Stimulated activated CD4-positive, alpha-beta T cell treated with anti-CD3 and anti-CD28 coated beads, Interleukin-4, amount 100 ng/mL, for 48 hours (primary cell): ENCODE data around the gene ZGPAT.
A peak's percentile ranks its signal among the peaks of the same experiment; 100 is the strongest.

Experiments used
- DNase-seq, 2 donors: peaks; one replicate each; pipeline ENCODE4 v3.0.0-alpha.2; 2020; ENCODE audit warnings: low read depth in 2 of 2

The ZGPAT gene

DNA sequence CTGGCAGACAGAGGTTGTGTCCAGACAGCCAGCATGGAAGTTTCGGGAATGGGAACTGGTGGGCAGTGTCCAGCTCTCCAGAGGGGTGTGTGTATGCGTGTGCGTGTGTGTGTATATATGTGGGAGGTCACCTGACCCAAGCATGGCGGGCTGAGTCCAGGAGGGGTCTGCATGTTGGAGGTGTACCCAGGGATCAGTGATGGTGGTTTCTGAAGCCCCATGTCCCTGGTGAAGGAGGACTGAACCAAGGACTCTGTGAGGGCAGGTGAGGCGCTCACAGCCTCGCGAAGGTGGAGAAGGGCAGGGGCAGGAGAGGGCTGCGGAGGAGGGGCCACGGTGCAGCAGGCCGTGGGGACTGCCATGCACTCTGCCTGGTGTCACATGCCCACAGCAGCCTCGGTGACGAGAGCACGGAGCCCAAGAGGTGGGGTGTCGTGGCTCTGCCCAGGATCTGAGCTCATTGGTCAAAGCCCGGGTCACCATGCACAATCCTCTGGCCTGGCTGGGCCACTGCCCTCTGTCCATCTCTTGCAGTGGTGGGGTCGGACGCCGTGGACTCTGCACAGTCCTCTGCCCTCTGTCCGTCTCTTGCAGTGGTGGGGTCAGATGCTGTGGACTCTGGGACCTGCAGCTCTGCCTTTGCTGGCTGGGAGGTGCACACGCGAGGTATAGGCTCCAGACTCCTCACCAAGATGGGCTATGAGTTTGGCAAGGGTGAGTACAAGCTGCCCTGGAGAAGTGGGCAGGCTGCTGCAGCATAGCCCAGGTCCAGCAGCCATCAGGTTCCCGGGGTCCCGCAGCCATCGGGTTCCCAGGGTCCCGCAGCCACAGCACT, 26.5 kb downstream of the ZGPAT start:
- DNase-seq = no peak

DNA sequence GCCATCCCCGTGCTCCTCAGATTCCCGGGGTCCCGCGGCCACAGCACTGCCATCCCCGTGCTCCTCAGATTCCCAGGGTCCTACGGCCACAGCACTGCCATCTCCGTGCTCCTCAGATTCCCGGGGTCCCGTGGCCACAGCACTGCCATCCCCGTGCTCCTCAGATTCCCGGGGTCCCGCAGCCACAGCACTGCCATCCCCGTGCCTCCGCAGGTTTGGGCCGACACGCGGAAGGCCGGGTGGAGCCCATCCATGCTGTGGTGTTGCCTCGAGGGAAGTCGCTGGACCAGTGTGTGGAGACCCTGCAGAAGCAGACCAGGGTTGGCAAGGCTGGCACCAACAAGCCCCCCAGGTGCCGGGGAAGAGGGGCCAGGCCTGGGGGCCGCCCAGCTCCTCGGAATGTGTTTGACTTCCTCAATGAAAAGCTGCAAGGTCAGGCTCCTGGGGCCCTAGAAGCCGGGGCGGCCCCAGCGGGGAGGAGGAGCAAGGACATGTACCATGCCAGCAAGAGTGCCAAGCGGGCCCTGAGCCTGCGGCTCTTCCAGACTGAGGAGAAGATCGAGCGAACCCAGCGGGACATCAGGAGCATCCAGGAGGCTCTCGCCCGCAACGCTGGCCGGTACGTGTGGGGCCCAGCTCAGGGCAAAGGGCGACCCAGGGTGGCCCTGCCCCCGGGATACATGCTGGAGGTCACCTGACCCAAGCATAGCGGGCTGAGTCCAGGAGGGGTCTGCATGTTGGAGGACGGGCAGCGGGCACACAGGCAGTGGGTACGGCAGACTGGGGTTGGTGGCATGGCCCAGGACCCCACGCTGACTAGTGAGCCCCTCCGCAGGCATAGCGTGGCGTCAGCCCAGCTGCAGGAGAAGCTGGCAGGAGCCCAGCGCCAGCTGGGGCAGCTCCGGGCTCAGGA, 27.4 kb downstream of the ZGPAT start:
- DNase-seq = no peak

DNA sequence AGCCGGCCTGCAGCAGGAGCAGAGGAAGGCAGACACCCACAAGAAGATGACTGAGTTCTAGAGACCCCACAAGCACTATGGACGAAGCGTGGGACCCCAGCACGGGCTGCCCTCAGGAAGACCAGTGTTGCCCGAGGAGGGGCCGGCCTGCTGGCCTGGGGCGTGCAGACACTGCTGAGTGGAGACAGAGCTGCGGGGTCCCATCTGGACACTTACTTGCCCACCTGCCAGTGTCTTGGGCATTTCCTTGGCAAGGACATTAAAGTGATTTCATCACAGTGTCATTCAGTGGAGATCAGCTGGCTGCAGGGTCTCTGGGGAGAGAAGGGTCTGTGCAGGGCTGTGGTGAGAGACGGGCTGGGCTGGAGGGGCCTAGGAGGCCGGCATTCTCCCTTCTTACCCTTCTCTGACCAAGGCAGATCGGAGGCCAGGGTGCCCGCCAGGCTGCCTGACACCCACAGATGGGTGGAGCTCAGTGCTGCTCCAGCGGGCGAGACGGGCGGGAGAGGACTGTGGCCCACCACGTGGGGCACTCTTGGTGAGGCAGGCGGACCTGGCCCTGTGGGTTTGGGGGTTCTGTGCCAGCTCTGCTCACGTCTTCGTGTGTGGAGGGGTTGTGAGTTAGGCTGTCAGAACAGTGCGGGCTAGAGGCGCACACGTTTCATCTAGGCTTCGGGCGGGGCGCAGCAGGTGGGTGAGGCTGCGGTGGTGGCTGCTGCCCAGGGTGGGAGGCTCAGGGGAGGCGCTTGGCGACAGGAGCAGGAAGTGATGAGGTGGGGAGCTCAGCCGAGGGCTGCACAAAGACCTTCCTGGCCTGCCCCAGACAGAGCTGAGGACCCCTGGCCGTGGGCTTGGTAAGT, 28.2 kb downstream of the ZGPAT start, which contains the start of gene LIME1:
Gene LIME1 (plus strand): TSS at position 806 of the 860 bp plus-strand sequence. CDS start 886 bp downstream, outside the sequence.
- peak in 1 of 2 donors; percentile 45 for DNase-seq

DNA sequence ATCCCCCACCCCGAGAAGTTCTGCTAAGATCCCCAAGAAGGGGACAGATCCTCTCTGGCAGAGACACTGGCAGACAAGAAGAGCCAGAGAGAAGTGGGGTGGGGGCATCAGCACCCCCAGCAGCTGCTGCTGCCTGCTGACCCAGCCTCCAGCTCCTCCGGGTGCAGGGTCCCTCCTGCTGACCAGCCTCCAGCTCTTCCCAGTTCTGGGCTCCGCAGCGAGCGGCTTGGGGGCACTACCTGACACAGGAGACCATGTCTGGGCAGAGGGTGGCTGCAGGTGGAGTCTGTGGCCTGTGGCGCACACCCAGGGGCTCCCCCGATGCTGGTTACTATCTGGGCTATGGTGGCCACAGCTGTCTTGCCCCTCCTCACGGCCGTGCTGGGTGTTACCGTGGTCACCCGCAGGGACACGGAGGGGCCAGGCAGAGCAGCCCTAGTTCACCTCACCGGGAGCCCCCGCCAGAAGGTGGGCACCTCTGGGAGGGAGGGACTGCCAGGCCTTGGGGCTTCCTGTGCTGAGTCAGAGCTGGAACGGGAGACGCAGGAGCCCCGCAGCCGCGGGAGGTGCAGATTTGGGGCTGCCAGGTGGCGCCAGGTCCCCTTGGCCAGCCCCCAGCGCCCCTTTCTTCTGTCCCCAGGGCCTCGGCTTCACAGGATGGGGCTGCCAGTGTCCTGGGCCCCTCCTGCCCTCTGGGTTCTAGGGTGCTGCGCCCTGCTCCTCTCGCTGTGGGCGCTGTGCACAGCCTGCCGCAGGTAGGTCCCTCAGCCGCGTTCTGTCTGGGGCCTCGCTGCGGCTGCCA, 29.3 kb downstream of the ZGPAT start:
- DNase-seq = peak in 1 of 2 donors; percentile 35

DNA sequence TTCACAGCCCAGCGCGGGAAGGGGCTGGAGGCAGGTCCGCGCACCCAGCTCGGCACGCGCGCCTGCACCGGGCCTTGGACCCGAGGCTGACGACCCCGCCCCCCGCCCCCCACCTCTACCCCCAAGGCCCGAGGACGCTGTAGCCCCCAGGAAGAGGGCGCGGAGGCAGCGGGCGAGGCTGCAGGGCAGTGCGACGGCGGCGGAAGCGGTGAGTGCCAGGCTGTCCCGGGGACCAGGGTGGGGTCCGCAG, 29.8 kb downstream of the ZGPAT start:
- no peak for DNase-seq

DNA sequence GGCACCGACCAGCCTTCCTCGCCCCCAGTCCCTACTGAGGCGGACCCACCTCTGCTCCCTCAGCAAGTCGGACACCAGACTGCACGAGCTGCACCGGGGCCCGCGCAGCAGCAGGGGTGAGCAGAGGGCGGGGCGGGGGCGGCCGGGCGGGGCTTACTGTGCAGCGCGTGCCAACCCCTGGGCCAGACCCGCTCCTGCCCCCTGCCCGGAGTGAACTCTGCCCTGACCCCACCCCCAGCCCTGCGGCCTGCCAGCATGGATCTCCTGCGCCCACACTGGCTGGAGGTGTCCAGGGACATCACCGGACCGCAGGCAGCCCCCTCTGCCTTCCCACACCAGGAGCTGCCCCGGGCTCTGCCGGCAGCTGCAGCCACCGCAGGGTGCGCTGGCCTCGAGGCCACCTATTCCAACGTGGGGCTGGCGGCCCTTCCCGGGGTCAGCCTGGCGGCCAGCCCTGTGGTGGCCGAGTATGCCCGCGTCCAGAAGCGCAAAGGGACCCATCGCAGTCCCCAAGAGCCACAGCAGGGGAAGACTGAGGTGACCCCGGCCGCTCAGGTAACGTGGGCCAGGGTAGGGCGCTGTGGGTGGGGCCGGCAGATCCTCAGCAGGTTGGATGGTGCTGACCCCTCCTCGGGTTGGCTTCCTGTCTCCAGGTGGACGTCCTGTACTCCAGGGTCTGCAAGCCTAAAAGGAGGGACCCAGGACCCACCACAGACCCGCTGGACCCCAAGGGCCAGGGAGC, 30.3 kb downstream of the ZGPAT start:
- no peak for DNase-seq

DNA sequence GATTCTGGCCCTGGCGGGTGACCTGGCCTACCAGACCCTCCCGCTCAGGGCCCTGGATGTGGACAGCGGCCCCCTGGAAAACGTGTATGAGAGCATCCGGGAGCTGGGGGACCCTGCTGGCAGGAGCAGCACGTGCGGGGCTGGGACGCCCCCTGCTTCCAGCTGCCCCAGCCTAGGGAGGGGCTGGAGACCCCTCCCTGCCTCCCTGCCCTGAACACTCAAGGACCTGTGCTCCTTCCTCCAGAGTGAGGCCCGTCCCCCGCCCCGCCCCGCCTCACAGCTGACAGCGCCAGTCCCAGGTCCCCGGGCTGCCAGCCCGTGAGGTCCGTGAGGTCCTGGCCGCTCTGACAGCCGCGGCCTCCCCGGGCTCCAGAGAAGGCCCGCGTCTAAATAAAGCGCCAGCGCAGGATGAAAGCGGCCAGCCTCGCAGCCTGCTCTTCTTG, 30.9 kb downstream of the ZGPAT start:
- DNase-seq = peak in 1 of 2 donors; percentile 26

DNA sequence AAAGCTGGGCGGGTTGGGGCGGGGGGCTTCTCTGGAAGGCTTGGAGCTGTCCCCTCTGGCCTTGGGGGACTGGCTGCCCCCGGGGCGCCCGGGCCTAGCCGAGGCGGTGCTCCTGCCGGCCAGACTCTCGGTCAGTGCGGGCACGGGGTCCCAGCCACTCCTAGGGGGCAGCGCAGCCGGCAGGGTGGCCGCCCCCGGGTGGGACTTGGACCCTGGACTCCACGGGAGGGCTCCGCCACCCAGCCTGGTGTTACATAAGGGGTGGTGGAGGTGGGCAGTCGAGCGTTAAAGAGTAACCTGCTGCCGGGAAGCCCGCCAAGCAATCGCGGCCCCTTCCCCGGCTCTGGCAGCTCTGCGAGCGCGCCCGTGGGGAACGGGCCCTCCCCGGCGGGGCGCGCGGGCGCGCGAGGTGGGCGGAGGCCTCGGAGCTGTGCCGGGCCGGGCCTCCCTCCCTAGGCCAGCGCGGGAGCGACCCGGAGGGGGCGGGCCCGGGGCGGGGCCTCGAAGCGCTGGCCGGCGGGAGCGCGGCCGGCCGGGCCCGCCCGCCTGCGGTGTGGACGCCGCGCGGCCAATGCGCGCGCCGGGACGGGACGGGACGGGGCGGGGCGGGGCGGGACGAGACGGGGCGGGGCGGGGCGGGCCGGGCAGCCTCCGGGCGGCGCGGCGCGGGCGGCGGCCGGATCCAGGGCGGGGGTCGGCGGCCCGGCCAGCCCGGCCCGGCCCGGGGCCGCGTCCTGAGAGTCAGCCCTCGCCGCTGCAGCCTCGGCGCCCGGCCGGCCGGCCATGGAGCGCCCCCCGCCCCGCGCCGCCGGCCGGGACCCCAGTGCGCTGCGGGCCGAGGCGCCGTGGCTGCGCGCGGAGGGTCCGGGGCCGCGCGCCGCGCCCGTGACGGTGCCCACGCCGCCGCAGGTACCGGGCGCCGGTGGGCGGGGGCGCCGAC, 31.6 kb downstream of the ZGPAT start, which contains the start of gene SLC2A4RG:
Gene SLC2A4RG (plus strand): TSS at position 647 of the 940 bp plus-strand sequence. CDS start 137 bp downstream, at position 784.
- DNase-seq = peak; percentile 33 to 57

DNA sequence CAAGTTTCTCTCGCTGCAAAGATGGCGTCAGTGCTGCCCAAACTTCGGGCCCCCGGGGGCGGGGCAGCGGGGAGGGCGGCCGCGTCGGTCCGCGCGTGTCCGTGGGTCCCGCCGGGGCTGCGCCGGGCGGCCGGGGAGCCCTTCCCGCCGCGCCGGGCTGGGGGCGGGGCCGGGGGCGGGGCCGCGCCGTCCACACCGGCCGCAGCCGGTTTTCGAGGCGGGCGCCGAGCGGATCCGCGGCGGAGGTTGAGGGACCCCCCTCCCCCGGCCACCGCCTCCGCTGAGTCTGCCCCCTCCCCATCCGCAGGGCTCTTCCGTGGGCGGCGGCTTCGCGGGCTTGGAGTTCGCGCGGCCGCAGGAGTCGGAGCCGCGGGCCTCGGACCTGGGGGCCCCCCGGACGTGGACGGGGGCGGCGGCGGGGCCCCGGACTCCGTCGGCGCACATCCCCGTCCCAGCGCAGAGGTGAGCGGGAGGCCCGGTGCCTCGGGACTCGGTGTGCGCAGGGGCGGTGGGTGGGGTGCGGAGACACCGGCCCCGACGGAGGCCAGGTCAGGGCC, 32.3 kb downstream of the ZGPAT start:
- peak in 1 of 2 donors; percentile 24 for DNase-seq

DNA sequence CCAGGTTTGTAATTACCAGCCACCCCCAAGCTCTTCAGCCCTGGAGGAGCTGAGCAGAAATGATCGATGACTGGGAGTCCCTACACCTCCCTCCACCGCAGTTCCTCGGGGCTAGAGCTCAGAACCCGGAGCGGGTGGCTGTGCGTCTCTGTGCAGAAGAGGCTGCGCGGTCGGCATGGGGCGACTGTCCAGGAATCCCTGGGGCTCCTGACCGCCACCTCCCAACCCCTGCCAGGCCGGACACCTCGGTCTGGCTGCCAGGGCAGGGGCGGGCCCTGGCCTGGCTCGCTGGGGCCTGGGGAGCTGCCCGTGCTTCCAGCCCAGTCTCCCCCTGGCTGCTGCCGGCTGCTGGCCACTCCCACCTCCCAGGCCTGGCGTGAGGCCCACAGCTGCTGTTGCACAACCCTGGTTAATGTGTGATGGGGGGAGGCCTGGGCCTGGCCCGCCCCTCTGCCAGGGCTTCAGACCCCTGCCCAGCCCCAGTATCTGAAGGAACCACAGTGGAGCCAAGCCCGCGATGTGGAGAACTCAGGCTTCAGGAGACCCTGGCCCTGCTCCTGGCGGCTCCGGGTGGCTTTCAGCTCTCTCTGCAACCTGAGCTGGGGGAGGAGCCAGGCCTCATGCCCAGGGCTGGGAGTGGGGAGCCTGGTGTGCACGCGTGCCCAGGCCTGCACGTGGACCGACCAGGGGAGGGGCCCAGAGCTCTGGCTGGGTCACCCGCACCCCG, 33.0 kb downstream of the ZGPAT start:
- no peak for DNase-seq

DNA sequence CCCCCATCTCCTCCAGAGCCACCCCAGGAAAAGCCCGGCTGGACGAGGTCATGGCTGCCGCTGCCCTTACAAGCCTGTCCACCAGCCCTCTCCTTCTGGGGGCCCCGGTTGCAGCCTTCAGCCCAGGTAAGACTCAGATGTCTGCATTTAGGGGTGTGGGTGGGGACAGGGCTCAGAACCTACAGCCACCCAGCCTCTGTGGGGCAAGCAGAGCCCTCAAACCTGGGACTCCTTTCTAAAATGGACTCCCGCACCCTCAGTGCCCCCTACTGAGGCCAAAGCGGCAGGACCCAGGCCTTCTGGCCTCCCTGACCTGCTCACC, 33.5 kb downstream of the ZGPAT start:
- no peak for DNase-seq

DNA sequence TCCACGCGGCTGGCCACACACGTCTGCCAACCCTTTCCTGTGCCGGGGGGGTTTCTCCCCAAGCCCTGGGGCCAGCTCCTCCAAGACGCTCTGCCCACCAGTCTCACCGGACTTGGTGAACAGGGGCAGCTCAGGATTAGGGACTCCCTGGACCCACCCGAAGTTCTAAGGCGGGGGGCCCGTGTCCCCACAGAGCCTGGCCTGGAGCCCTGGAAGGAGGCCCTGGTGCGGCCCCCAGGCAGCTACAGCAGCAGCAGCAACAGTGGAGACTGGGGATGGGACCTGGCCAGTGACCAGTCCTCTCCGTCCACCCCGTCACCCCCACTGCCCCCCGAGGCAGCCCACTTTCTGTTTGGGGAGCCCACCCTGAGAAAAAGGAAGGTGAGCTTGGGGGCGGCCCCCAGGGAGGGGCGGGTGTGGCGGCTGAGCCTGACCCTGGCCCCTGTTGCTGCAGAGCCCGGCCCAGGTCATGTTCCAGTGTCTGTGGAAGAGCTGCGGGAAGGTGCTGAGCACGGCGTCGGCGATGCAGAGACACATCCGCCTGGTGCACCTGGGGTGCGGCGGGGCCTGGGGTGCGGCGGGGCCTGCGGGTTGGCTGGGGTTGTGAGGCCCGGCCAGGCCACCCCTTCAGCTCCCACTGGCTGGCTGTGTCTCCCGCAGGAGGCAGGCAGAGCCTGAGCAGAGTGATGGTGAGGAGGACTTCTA, 34.0 kb downstream of the ZGPAT start:
- no peak for DNase-seq

DNA sequence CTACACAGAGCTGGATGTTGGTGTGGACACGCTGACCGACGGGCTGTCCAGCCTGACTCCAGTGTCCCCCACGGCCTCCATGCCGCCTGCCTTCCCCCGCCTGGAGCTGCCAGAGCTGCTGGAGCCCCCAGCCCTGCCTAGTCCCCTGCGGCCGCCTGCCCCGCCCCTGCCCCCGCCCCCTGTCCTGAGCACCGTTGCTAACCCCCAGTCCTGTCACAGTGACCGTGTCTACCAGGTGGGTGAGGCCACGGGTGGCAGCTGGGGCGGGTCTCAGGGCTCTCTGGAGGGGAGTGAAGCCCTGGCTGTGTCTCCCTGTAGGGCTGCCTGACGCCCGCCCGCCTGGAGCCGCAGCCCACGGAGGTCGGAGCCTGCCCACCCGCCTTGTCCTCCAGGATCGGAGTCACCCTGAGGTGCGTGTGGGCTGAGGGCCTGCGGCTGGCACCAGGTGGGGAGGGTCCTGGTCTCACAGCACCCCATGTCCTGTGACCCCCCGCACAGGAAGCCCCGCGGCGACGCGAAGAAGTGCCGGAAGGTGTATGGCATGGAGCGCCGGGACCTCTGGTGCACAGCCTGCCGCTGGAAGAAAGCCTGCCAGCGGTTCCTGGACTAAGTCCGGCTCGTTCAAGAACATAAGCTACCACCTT, 34.7 kb downstream of the ZGPAT start:
- DNase-seq = no peak

DNA sequence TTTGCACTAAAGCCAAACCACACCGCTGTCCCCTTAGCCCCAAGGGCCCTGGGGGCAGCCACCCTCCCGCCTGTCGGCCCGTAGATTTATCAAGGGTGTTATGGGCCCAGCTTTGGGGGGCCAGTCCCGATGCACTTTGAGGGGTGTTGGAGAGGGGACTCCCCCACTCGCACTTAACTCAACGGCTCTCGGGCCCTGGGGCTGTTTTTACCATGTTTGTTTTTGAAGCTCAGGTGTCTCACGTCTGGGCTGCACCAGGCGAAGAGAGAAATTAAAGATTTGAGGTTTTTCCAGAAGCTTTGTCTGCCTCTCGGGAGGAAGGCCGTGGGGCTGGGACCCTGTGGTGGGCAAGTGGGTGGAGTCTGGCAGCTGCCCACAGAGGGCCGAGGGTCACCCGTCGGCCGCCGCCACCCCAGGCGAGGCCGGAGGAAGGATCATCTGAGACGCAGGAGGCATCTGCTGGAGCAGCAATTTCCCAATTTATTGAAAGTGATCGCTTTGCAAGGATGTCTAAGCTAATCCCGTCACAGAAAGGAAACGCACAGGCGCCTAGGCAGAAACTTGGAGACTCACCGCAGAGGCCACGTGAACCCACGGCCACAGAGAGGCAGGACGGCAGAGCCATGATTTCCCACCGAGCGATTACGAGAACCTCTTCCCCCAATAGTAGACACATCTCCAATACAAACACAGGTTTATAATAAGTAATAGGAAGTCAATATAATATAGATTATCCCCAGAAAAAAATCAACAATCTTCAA, 35.6 kb downstream of the ZGPAT start:
- no peak for DNase-seq

DNA sequence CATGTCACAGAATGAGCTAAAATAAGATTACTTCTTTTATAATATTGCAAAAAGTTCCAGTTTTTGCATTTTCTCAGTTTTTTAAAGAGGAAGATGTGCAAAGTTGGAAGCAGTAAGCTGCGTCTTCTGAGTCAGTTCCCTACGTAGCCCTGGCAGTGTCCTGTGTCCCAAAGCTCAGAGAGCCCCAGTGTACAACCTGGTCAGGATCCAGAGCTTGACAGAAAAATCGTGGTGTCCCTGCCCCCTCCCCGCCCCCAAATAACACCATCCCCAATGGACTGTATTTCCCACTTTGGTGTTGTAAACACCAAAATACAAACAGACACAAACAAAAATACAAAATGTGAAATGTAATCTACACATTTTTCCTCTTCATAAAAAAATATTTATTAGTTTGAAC, 36.3 kb downstream of the ZGPAT start:
- DNase-seq = no peak
